OCI-LY1 (cell line): ENCODE data around the gene CHCHD1.

ENCODE experiments used
- CTCF ChIP-seq: fragments of 200-600 bp; sonication (generic), shearing (Covaris generic); IDR thresholded peaks from 2 replicates; pipeline ENCODE4 v1.5.1; 2017; ENCODE audit warnings: mild to moderate bottlenecking, antibody characterized with exemption, low read length, moderate library complexity, mixed read lengths
- EZH2 ChIP-seq: fragments of 200-600 bp; sonication (generic), shearing (Covaris generic); IDR thresholded peaks from 2 replicates; pipeline ENCODE4 v1.8.0; 2017; ENCODE audit warnings: borderline replicate concordance, mixed run types, mild to moderate bottlenecking, antibody characterized with exemption, low read length, moderate library complexity, mixed read lengths

- TF ChIP-seq CTCF (no peak), EZH2 (no peak)
These were observed 18.5 kb upstream of the CHCHD1 start for GRCh38 chr10:73763343-73763742.
